ENCODE data around the gene SELENOV. TPM values are rescaled to one million over a fixed set of nuclear protein-coding genes. Genes with fewer than 3 reads are reported as not detected.

SELENOV gene
- total RNA-seq, 1 donor from 2014 or later = not detected

DNA sequence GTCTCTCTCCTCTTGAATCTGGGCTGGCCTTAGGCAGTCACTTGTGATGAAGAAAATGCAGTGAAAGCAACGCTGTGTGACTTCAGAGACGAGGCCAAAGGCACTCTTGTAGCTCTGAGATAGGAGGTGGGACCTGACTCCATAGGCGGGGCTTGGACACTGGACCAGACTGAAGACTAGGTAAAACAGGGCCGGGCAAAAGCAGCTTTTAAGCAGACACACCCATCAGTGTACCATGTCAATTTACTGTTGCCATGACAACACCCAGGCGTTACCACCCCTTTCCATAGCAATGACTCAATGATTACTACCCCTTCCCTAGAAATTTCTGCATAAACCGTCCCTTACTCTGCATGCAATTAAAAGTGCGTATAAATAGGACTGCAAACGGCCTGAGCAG lies 31.7 kb downstream of the SELENOV start:
- H3K9me3 Mint-ChIP-seq (ENCODE audit: low read depth) = no peaks in the 10 kb centered on the region
- TF ChIP-seq, protein P1, sequence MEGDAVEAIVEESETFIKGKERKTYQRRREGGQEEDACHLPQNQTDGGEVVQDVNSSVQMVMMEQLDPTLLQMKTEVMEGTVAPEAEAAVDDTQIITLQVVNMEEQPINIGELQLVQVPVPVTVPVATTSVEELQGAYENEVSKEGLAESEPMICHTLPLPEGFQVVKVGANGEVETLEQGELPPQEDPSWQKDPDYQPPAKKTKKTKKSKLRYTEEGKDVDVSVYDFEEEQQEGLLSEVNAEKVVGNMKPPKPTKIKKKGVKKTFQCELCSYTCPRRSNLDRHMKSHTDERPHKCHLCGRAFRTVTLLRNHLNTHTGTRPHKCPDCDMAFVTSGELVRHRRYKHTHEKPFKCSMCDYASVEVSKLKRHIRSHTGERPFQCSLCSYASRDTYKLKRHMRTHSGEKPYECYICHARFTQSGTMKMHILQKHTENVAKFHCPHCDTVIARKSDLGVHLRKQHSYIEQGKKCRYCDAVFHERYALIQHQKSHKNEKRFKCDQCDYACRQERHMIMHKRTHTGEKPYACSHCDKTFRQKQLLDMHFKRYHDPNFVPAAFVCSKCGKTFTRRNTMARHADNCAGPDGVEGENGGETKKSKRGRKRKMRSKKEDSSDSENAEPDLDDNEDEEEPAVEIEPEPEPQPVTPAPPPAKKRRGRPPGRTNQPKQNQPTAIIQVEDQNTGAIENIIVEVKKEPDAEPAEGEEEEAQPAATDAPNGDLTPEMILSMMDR (IDR thresholded peaks at IDR 0.05) = no peak
- H3K36me3 Mint-ChIP-seq (ENCODE audit: low read depth) = no peaks in the 10 kb centered on the region
- no peaks in the 10 kb centered on the region for H3K4me1 Mint-ChIP-seq (ENCODE audit: low read depth)
- DNase-seq (ENCODE audit: low spot score) = no peak
- H3K4me3 Mint-ChIP-seq (ENCODE audit: unreplicated experiment) = no peak overlapping the region
- H3K27ac Mint-ChIP-seq (ENCODE audit: unreplicated experiment) = no peak overlapping the region
- peaks cover 26% of the 10 kb centered on the region for H3K27me3 Mint-ChIP-seq (ENCODE audit: low read depth)

DNA sequence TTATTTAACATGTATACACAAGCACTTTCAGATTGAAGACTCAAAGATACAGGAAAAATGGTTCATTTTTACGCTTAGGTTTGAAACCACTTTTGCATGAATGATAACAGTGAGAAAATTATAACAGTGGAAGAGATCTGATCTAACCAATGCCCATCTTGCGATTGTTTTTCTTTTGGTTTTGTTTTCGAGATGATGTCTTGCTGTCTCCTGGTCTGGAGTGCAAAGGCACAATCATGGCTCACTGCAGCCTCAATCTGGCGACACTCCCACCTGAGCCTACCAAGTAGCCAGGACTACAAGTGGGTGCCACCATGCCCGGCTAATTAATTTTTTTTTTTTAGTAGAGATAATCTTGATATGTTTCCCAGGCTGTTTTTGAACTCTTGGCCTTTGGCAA lies 35.3 kb downstream of the SELENOV start:
- H3K4me3 Mint-ChIP-seq (ENCODE audit: unreplicated experiment) = no peak overlapping the region
- no peaks in the 10 kb centered on the region for H3K36me3 Mint-ChIP-seq (ENCODE audit: low read depth)
- no peaks in the 10 kb centered on the region for H3K4me1 Mint-ChIP-seq (ENCODE audit: low read depth)
- no peaks in the 10 kb centered on the region for H3K9me3 Mint-ChIP-seq (ENCODE audit: low read depth)
- TF ChIP-seq, protein P1 (IDR thresholded peaks at IDR 0.05) = no peak
- no peak overlapping the region for H3K27ac Mint-ChIP-seq (ENCODE audit: unreplicated experiment)
- H3K27me3 Mint-ChIP-seq (ENCODE audit: low read depth) = peaks cover 42% of the 10 kb centered on the region
- no peak for DNase-seq (ENCODE audit: low spot score)

DNA sequence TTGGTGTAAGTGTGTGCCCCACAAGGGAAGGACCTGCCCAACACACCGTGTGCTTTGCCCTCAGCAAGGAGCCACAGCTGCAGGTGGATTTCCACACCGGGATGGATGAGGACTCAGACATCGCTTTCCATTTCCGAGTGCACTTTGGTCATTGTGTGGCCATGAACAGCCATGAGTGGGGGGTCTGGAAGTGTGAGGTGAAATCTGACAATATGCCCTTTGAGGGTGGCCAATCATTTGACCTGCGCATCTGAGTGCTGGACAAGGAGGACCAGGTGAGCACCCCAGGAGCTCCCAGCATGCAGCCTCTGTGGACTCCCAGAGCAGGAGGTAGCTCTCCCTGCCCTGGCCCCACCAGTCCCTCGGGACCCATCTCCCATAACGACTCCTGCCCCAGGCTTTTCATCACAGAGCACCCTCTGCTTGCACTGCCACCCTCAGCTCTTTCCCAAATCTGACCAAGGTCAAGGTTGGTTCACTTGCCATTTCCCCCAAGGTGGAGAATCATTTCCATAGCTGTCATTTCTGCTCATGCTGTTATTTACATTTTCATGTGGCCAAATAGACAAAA lies 38.2 kb downstream of the SELENOV start:
- Mint-ChIP-seq H3K27me3 (ENCODE audit: low read depth) (peaks cover 30% of the 10 kb centered on the region), H3K36me3 (ENCODE audit: low read depth) (no peaks in the 10 kb centered on the region), H3K4me3 (ENCODE audit: unreplicated experiment) (no peak overlapping the region), H3K27ac (ENCODE audit: unreplicated experiment) (no peak overlapping the region), H3K9me3 (ENCODE audit: low read depth) (no peaks in the 10 kb centered on the region), H3K4me1 (ENCODE audit: low read depth) (peaks cover 5% of the 10 kb centered on the region)
- no peak for DNase-seq (ENCODE audit: low spot score)
- TF ChIP-seq, protein P1 (IDR thresholded peaks at IDR 0.05) = no peak

DNA sequence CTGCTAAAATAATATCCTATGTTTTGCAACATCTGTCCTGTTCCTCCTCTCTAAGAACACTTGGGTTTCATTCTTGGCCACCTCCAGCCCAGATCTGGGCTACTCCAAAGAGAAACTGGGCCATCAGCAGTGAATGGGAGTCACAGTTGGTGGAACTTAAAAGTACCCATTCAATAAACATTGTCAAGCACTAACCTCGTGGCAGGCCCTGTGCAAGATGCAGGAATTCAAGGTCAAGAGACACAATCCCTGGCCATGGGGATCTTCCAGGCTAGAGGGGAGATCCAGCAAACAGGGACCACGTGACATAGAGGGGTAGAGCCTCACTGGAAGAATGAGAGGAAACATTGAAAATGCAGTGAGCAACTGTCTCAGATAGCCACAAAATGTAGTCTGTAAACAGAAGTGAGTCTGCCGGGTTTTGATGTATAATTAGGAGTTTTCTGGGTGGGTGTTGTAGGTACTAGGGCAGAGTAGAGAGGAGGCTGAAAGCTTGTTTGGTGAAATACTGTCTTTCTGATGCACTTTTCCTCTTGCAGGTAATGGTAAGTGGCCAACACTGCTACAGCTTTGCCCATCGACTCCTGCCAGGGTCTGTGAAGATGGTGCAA lies 39.9 kb downstream of the SELENOV start:
- TF ChIP-seq, protein P1 (IDR thresholded peaks at IDR 0.05) = no peak
- no peak overlapping the region for H3K27ac Mint-ChIP-seq (ENCODE audit: unreplicated experiment)
- no peaks in the 10 kb centered on the region for H3K36me3 Mint-ChIP-seq (ENCODE audit: low read depth)
- H3K4me3 Mint-ChIP-seq (ENCODE audit: unreplicated experiment) = no peak overlapping the region
- peaks cover 30% of the 10 kb centered on the region for H3K27me3 Mint-ChIP-seq (ENCODE audit: low read depth)
- no peak for DNase-seq (ENCODE audit: low spot score)
- H3K9me3 Mint-ChIP-seq (ENCODE audit: low read depth) = no peaks in the 10 kb centered on the region
- H3K4me1 Mint-ChIP-seq (ENCODE audit: low read depth) = peaks cover 7% of the 10 kb centered on the region

DNA sequence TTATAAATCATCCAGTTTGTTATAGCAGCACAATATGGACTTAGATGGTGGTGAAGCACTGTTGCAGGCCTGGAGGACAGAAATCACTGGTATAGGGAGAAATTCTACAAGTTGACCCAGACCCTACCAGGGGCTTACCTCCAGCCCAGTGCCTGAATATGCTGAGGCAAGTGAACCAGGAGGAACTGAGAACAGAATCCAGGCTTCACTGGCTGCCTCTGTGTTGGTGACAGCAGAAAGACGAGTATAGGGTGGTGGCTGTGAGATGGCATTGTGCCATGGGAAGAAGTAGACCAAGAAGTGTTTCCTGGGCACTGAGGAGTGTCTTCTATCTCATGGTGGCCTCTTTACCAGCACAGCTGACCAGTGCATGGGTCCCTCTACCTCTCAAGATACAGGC lies 40.9 kb downstream of the SELENOV start:
- Mint-ChIP-seq H3K4me3 (ENCODE audit: unreplicated experiment) (no peak overlapping the region), H3K4me1 (ENCODE audit: low read depth) (peaks cover 7% of the 10 kb centered on the region), H3K27me3 (ENCODE audit: low read depth) (peaks cover 37% of the 10 kb centered on the region), H3K27ac (ENCODE audit: unreplicated experiment) (no peak overlapping the region), H3K36me3 (ENCODE audit: low read depth) (no peaks in the 10 kb centered on the region), H3K9me3 (ENCODE audit: low read depth) (no peaks in the 10 kb centered on the region)
- no peak for DNase-seq (ENCODE audit: low spot score)
- TF ChIP-seq, protein P1 (IDR thresholded peaks at IDR 0.05) = no peak

Data from chondrocyte (in vitro differentiated cells).